ENCODE measurements around the gene EHMT1.

The EHMT1 gene

GRCh38 chr9:137758067-137758466 is 139.3 kb downstream of the EHMT1 start:
- TF ChIP-seq, protein P1, sequence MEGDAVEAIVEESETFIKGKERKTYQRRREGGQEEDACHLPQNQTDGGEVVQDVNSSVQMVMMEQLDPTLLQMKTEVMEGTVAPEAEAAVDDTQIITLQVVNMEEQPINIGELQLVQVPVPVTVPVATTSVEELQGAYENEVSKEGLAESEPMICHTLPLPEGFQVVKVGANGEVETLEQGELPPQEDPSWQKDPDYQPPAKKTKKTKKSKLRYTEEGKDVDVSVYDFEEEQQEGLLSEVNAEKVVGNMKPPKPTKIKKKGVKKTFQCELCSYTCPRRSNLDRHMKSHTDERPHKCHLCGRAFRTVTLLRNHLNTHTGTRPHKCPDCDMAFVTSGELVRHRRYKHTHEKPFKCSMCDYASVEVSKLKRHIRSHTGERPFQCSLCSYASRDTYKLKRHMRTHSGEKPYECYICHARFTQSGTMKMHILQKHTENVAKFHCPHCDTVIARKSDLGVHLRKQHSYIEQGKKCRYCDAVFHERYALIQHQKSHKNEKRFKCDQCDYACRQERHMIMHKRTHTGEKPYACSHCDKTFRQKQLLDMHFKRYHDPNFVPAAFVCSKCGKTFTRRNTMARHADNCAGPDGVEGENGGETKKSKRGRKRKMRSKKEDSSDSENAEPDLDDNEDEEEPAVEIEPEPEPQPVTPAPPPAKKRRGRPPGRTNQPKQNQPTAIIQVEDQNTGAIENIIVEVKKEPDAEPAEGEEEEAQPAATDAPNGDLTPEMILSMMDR (IDR thresholded peaks at IDR 0.05; ENCODE audit: borderline replicate concordance, insufficient read depth, low read depth, low read length) = no peak
- no peak overlapping the region for H3K4me3 ChIP-seq (ENCODE audit: low read depth, low read length)

DNA sequence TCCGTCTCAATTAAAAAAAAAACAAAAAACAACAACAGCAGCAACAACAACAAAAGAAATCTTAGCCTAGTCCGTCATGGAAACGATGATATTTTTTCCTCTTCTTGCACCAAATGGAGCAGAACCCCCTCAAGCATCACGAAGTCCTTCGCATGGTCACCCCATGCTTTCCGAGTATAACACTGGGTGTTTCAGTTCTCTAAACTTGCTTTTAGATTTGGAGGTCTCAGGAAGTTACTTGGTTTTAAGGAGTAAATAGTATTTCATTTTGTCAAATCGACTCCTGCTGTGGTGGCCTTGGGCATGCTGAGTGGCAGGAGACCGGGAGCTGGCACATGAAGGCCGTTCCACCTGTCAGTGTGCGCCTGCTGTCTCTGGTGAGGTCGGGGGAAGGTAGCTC is 140.3 kb downstream of the EHMT1 start:
- TF ChIP-seq, protein P1 (IDR thresholded peaks at IDR 0.05; ENCODE audit: borderline replicate concordance, insufficient read depth, low read depth, low read length) = no peak
- no peak overlapping the region for H3K4me3 ChIP-seq (ENCODE audit: low read depth, low read length)

GRCh38 chr9:137759649-137760321 is 141.0 kb downstream of the EHMT1 start:
- TF ChIP-seq, protein P1 (IDR thresholded peaks at IDR 0.05; ENCODE audit: borderline replicate concordance, insufficient read depth, low read depth, low read length) = no peak
- no peak overlapping the region for H3K4me3 ChIP-seq (ENCODE audit: low read depth, low read length)

GRCh38 chr9:137760426-137760825 is 141.6 kb downstream of the EHMT1 start:
- no peak overlapping the region for H3K4me3 ChIP-seq (ENCODE audit: low read depth, low read length)
- TF ChIP-seq, protein P1 (IDR thresholded peaks at IDR 0.05; ENCODE audit: borderline replicate concordance, insufficient read depth, low read depth, low read length) = no peak

DNA sequence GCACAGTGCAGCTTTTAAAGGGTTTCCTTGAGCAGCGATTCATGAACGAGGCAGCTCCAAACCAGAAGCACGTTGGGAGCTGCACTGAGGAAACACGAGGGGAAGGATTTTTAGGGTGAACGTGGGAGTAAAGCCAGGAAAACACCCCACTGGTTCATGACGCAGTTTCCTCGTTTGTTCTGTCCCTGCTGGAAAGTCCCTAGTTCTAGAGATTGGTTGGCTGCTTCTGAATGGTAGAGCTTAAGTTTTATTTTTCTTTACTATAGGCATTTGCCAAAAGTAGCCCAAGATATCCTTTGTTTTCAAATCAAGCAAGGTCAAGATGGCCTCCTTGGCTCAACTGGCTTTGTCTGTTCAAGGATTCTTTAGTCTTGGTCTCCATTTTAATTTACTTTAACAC is 142.2 kb downstream of the EHMT1 start:
- TF ChIP-seq, protein P1 (IDR thresholded peaks at IDR 0.05; ENCODE audit: borderline replicate concordance, insufficient read depth, low read depth, low read length) = no peak
- no peak overlapping the region for H3K4me3 ChIP-seq (ENCODE audit: low read depth, low read length)

GRCh38 chr9:137761793-137762192 is 143.0 kb downstream of the EHMT1 start:
- TF ChIP-seq, protein P1 (IDR thresholded peaks at IDR 0.05; ENCODE audit: borderline replicate concordance, insufficient read depth, low read depth, low read length) = no peak
- no peak overlapping the region for H3K4me3 ChIP-seq (ENCODE audit: low read depth, low read length)

DNA sequence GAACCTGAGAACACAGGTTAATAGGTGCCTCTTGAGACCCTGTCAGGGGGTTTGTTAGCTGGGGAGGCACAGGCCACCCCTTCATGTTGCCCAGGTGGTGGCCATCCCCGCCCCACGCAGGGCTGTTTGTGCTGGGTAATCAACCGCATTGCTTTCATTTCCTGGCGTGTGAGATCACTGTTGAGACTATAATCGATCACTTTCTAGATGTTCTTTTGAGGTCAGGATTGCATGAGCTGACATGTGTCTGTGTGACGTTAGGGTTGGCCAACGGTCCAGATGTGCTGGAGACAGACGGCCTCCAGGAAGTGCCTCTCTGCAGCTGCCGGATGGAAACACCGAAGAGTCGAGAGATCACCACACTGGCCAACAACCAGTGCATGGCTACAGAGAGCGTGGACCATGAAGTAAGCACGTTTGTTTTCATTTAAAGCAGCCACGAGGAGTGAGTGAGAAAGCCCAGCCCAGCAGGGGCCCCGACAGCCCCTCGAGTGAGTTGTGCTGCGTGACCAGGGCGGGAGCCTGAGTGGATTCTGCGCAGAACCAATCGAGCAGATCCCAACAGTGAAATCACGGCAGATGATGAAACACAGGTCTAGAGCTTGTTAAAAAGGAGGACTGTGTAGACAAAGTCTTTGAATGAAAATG is 143.7 kb downstream of the EHMT1 start:
- peak overlapping the region; percentile 10 for H3K4me3 ChIP-seq (ENCODE audit: low read depth, low read length)
- TF ChIP-seq, protein P1 (IDR thresholded peaks at IDR 0.05; ENCODE audit: borderline replicate concordance, insufficient read depth, low read depth, low read length) = no peak

All from GM12875 (cell line).